ENCODE measurements around the gene CRY2.

The CRY2 gene

DNA sequence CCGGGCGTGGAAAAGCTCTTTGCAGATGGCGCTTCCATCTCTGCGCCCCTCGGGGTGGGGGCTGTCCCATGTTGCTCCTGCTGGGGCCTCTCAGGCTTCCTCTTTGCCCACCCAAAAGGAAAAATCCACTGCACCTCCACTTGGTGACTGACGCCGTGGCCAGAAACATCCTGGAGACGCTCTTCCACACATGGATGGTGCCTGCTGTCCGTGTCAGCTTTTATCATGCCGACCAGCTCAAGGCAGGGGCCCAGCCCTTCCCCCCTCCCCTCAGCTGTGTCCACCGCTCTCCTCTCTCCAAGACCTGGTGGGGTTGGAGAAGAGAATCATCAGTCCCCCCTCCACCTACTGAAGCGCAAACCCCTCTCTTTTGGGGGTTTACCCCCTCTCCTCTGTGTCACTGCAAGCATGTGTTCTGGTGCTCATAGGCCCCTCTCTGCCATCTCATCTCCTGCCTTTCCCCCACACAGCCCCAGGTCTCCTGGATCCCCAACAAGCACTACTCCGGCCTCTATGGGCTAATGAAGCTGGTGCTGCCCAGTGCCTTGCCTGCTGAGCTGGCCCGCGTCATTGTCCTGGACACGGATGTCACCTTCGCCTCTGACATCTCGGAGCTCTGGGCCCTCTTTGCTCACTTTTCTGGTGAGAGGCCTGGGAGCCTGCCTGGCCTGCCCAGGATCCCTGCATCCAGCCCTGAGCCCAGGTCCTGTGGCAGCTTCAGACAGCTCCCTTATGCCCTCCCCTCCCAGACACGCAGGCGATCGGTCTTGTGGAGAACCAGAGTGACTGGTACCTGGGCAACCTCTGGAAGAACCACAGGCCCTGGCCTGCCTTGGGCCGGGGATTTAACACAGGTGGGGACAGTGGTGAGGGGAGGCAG, 77.0 kb downstream of the CRY2 start:
- DNase-seq (ENCODE audit: low read depth): no peak
- H3K4me3 ChIP-seq (ENCODE audit: low read depth, low read length): no peak overlapping the region
- TF ChIP-seq, protein P1, sequence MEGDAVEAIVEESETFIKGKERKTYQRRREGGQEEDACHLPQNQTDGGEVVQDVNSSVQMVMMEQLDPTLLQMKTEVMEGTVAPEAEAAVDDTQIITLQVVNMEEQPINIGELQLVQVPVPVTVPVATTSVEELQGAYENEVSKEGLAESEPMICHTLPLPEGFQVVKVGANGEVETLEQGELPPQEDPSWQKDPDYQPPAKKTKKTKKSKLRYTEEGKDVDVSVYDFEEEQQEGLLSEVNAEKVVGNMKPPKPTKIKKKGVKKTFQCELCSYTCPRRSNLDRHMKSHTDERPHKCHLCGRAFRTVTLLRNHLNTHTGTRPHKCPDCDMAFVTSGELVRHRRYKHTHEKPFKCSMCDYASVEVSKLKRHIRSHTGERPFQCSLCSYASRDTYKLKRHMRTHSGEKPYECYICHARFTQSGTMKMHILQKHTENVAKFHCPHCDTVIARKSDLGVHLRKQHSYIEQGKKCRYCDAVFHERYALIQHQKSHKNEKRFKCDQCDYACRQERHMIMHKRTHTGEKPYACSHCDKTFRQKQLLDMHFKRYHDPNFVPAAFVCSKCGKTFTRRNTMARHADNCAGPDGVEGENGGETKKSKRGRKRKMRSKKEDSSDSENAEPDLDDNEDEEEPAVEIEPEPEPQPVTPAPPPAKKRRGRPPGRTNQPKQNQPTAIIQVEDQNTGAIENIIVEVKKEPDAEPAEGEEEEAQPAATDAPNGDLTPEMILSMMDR (IDR thresholded peaks at IDR 0.05; ENCODE audit: insufficient read depth, low read depth, low read length, missing control alignments): no peak

- H3K4me3 ChIP-seq (ENCODE audit: low read depth, low read length): no peak overlapping the region
- TF ChIP-seq, protein P1 (IDR thresholded peaks at IDR 0.05; ENCODE audit: insufficient read depth, low read depth, low read length, missing control alignments): no peak
- no peak for DNase-seq (ENCODE audit: low read depth)
These were observed 77.7 kb downstream of the CRY2 start for GRCh38 chr11:45924927-45925326.

- H3K4me3 ChIP-seq (ENCODE audit: low read depth, low read length): no peak overlapping the region
- DNase-seq (ENCODE audit: low read depth): no peak
- TF ChIP-seq, protein P1 (IDR thresholded peaks at IDR 0.05; ENCODE audit: insufficient read depth, low read depth, low read length, missing control alignments): no peak
These were observed 78.3 kb downstream of the CRY2 start for GRCh38 chr11:45925550-45925949.

- no peak overlapping the region for H3K4me3 ChIP-seq (ENCODE audit: low read depth, low read length)
- TF ChIP-seq, protein P1 (IDR thresholded peaks at IDR 0.05; ENCODE audit: insufficient read depth, low read depth, low read length, missing control alignments): no peak
- DNase-seq (ENCODE audit: low read depth): no peak
These were observed 78.7 kb downstream of the CRY2 start for GRCh38 chr11:45926001-45926401.

DNA sequence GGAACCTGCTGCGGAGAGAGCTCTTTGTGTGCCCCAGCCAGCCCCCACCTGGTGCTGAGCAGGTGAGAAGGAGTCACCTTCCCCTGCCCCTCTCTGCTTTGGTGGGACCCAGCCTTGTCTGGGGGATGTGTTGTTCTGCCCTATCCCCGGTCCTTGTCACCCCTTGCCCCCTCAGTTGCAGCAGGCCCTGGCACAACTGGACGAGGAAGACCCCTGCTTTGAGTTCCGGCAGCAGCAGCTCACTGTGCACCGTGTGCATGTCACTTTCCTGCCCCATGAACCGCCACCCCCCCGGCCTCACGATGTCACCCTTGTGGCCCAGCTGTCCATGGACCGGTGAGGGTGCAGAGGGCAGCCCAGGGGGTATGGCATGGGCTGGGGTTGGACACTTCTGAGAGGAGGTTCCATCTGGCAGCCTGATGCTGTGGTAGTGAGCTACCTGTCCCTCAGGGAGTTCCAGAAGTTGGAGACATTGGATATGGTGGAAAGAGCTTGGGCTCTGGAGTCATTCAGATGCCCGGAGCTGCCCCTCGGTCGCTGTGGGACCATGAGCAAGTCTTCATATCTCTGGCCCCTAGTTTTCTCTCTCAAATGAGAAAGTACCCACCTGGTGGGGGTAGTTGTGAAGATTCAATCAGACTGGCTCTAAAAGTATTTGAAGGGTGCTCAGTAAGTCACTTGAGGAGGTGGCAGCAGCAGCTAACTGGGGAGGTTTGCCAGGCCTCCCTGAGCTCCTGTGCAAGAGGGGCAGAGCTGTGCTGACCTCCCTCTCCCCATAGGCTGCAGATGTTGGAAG, 79.5 kb downstream of the CRY2 start:
- TF ChIP-seq, protein P1 (IDR thresholded peaks at IDR 0.05; ENCODE audit: insufficient read depth, low read depth, low read length, missing control alignments): no peak
- no peak for DNase-seq (ENCODE audit: low read depth)
- H3K4me3 ChIP-seq (ENCODE audit: low read depth, low read length): no peak overlapping the region

DNA sequence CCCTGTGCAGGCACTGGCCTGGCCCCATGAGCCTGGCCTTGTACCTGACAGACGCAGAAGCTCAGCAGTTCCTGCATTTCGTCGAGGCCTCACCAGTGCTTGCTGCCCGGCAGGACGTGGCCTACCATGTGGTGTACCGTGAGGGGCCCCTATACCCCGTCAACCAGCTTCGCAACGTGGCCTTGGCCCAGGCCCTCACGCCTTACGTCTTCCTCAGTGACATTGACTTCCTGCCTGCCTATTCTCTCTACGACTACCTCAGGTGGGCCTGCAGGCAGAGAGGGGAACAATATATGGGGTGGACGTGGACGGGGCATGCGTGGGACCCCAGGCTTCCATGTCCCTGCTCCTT, 80.0 kb downstream of the CRY2 start:
- no peak for DNase-seq (ENCODE audit: low read depth)
- H3K4me3 ChIP-seq (ENCODE audit: low read depth, low read length): no peak overlapping the region
- TF ChIP-seq, protein P1 (IDR thresholded peaks at IDR 0.05; ENCODE audit: insufficient read depth, low read depth, low read length, missing control alignments): no peak

Measured in GM12865 (cell line).